Naive thymus-derived CD4-positive, alpha-beta T cell (primary cell): ENCODE measurements around the gene NR2C2. TPM values are rescaled to one million over a fixed set of nuclear protein-coding genes. Genes with fewer than 3 reads are reported as not detected.
A peak's percentile ranks its signal among the peaks of the same experiment; 100 is the strongest.

ENCODE experiments used
- ATAC-seq: fragments of 150-1000 bp; cut with Tn5 transposase; 2 replicates; pipeline ENCODE4 v1.10.0; 2021; ENCODE audit warnings: mild to moderate bottlenecking, moderate library complexity
- CTCF ChIA-PET: fragments of 350-600 bp; sonication (Branson Sonifier 250); formaldehyde crosslinking; loops from one replicate; lab custom pipeline; 2021; ENCODE audit warnings: antibody characterized with exemption; lab: Charles Lee
- POLR2A ChIA-PET: fragments of 350-600 bp; sonication (Branson Sonifier 250); formaldehyde crosslinking; loops from one replicate; lab custom pipeline; 2021; ENCODE audit warnings: antibody characterized with exemption, inconsistent platforms; lab: Charles Lee
- DNase-seq, 9 donors: peaks; one replicate each; pipeline versions ENCODE4 v3.0.0 to v3.0.0-alpha.2; 2020 to 2022; ENCODE audit warnings: mixed read lengths in 1 of 9
- H3K27ac ChIP-seq: one replicate; pipeline ENCODE4 v1.7.0; 2013; ENCODE audit warnings: mild to moderate bottlenecking, low read depth, low read length, moderate library complexity
- H3K27me3 ChIP-seq, 2 donors: one replicate each; pipeline ENCODE4 v1.7.0; 2013; ENCODE audit warnings: low read length in 2 of 2, mild to moderate bottlenecking in 2 of 2, moderate library complexity in 2 of 2; ENCODE audit not compliant: control insufficient read depth in 2 of 2, insufficient read depth in 2 of 2
- H3K36me3 ChIP-seq, 3 experiments: 1 replicate in 2 of 3; 2 replicates in 1 of 3; pipeline ENCODE4 v1.7.0; 2013; ENCODE audit warnings: low read length in 3 of 3, mild to moderate bottlenecking in 3 of 3, moderate library complexity in 1 of 3; ENCODE audit not compliant: insufficient read depth in 3 of 3, control insufficient read depth in 2 of 3
- H3K4me1 ChIP-seq, 2 donors: one replicate each; pipeline ENCODE4 v1.7.0; 2013; ENCODE audit warnings: low read length in 2 of 2, mild to moderate bottlenecking in 2 of 2, moderate library complexity in 1 of 2; ENCODE audit not compliant: control insufficient read depth in 2 of 2, insufficient read depth in 2 of 2
- H3K4me3 ChIP-seq: 2 replicates; pipeline ENCODE4 v1.7.0; 2013; ENCODE audit warnings: mild to moderate bottlenecking, low read length
- H3K9me3 ChIP-seq, 3 experiments: 1 replicate in 2 of 3; 2 replicates in 1 of 3; pipeline ENCODE4 v1.7.0; 2013; ENCODE audit warnings: low read length in 3 of 3; ENCODE audit not compliant: control insufficient read depth in 2 of 3
- H3K27ac Mint-ChIP-seq, 9 donors: one replicate each; pipeline ENCODE4 v1.8.0; 2020 to 2022; ENCODE audit warnings: mixed read lengths in 9 of 9, mild to moderate bottlenecking in 8 of 9, moderate library complexity in 5 of 9, inconsistent platforms in 2 of 9
- H3K27me3 Mint-ChIP-seq, 5 donors: one replicate each; pipeline ENCODE4 v1.8.0; 2021 to 2022; ENCODE audit warnings: mixed read lengths in 5 of 5, mild to moderate bottlenecking in 1 of 5
- H3K36me3 Mint-ChIP-seq, 5 donors: one replicate each; pipeline ENCODE4 v1.8.0; 2020 to 2022; ENCODE audit warnings: mixed read lengths in 5 of 5, mild to moderate bottlenecking in 3 of 5, inconsistent platforms in 1 of 5
- H3K4me1 Mint-ChIP-seq, 7 donors: one replicate each; pipeline ENCODE4 v1.8.0; 2020 to 2022; ENCODE audit warnings: mixed read lengths in 7 of 7, mild to moderate bottlenecking in 3 of 7, inconsistent platforms in 1 of 7
- H3K4me3 Mint-ChIP-seq, 10 donors: one replicate each; pipeline ENCODE4 v1.8.0; 2020 to 2022; ENCODE audit warnings: mild to moderate bottlenecking in 10 of 10, mixed read lengths in 10 of 10, moderate library complexity in 6 of 10, inconsistent platforms in 2 of 10
- H3K9me3 Mint-ChIP-seq, 11 donors: one replicate each; pipeline ENCODE4 v1.8.0; 2020 to 2022; ENCODE audit warnings: mixed read lengths in 11 of 11, mild to moderate bottlenecking in 4 of 11, inconsistent platforms in 1 of 11, moderate library complexity in 1 of 11
- intact Hi-C, 2 donors: fragments of 100-400 bp; cut with micrococcal nuclease; formaldehyde crosslinking; loops; one replicate each; pipeline ENCODE4 v1.15.1; 2023
- polyA plus RNA-seq, 2 donors: library from polyadenylated mRNA; unstranded; fragments of 300-500 nt; fragmentation: Illumina TruSeq; gene quantifications; one replicate each; pipeline ENCODE4 v1.2.3, GENCODE V29; 2021
- total RNA-seq, 6 experiments: library from RNA in 5 of 6; stranded (reverse) in 5 of 6; gene quantifications; 1 replicate in 5 of 6; 2 replicates in 1 of 6; pipeline ENCODE4 v1.2.3 and lab custom pipeline; 2021 to 2026

The NR2C2 gene
- total and polyA plus RNA-seq, 7 experiments from 2014 or later = 12.7 to 96.3 (median 55.7) TPM

DNA sequence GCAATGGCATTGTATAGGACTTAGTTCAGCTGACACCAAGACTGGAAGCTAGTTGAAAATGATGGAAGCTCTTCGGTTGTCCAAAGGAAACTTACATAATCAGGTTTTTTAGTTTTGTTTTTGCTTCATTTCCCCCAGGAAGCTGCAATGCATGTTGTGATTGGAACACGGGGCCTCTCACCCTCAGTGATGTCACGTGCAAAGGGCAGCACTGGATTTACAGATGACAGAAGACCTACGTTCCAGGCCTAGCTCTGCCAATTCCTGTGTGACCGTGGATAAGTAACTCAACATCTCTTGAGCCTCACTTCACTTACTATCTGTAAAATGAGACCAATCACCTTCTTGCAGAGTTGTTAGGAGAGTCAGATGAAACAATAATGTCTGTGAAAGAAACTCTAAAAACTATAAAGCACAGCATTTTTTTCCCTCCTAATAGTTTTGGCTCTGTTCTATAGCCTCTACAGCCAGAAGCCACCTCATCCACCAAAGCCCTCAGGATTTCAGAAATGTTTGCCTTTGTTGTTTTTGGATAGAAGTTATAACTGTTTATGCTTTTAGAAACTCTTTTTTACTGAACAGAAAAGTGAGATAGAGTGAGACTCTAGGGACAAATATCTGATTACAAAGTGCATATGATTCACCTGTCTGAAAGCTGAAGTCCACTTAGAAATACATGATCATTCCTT, 146.9 kb downstream of the NR2C2 start:
- H3K4me1 Mint-ChIP-seq = peaks cover 17 to 41% (median 30%) of the 10 kb centered on the region in 7 donors
- ChIA-PET CTCF (interaction anchor here (0.9 kb wide), 1 partner anchor 25 kb away, joined by 5 read pairs; no protein-coding TSS in a partner anchor), POLR2A (interaction anchor here (0.6 to 1.8 kb wide), 2 partner anchors 11 to 29 kb away, joined by 3 to 4 read pairs; partner anchors contain the start of gene MRPS25)
- peaks cover 0 to 1% (median 0%) of the 10 kb centered on the region in 11 donors for H3K9me3 Mint-ChIP-seq
- peaks cover 8 to 52% (median 22%) of the 10 kb centered on the region in 3 experiments for H3K36me3 ChIP-seq
- no peak overlapping the region for H3K27ac ChIP-seq
- H3K36me3 Mint-ChIP-seq = peaks cover 5 to 45% (median 13%) of the 10 kb centered on the region in 5 donors
- DNase-seq (no peak), ATAC-seq (no peak)
- no peaks in the 10 kb centered on the region for H3K9me3 ChIP-seq
- no peak overlapping the region for H3K27ac Mint-ChIP-seq
- H3K27me3 ChIP-seq = no peaks in the 10 kb centered on the region
- H3K4me1 ChIP-seq = peaks cover 8% of the 10 kb centered on the region in 2 donors
- intact Hi-C loops = loop anchor here in 1 of 2 donors (10.0 kb wide), 1 partner anchor 1170 kb away; the partner anchor contains the start of genes DPH3 and OXNAD1
- no peak overlapping the region for H3K4me3 Mint-ChIP-seq
- H3K4me3 ChIP-seq = no peak overlapping the region
- H3K27me3 Mint-ChIP-seq = peaks cover 0 to 2% (median 0%) of the 10 kb centered on the region in 5 donors

DNA sequence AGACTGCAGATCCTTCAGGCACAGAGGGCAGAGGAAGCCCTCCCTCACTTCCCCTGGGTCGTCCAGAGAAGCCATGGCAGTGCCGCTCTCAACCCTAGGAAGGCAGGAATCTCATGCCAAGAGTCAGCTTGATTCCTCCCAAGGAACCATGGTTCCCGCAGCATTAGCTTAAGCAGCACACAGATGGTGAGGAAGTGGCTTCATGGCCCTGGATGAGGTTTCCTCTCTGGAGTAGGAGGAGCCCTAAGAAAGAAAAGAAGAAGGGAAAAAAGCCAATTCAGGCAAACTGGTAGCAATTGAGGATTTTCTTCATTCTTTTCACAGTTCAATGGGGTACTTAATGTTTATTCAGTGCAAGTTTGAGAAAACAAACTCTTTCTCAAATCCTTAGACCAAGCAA, 148.7 kb downstream of the NR2C2 start:
- Mint-ChIP-seq H3K27ac (peak overlapping the region in 4 of 9 donors; percentile 2 to 79 (median 49)), H3K4me1 (peaks cover 18 to 46% (median 36%) of the 10 kb centered on the region in 7 donors), H3K9me3 (peaks cover 0 to 1% (median 0%) of the 10 kb centered on the region in 11 donors), H3K27me3 (peaks cover 0 to 2% (median 0%) of the 10 kb centered on the region in 5 donors), H3K4me3 (peak overlapping the region in 4 of 10 donors; percentile 21 to 54 (median 32)), H3K36me3 (peaks cover 0 to 33% (median 7%) of the 10 kb centered on the region in 5 donors)
- DNase-seq (no peak), ATAC-seq (no peak)
- no peaks in the 10 kb centered on the region for H3K9me3 ChIP-seq
- H3K27ac ChIP-seq = no peak overlapping the region
- peaks cover 8 to 14% of the 10 kb centered on the region in 2 donors for H3K4me1 ChIP-seq
- H3K4me3 ChIP-seq = no peak overlapping the region
- ChIA-PET CTCF (no interaction called here), POLR2A (no interaction called here)
- H3K36me3 ChIP-seq = peaks cover 0 to 40% (median 22%) of the 10 kb centered on the region in 3 experiments
- no peaks in the 10 kb centered on the region for H3K27me3 ChIP-seq
- intact Hi-C loops = loop anchor here (5.0 to 10.0 kb wide), 2 partner anchors 281 to 1169 kb away; partner anchors contain the start of genes DPH3 (in 1 of the 2) and OXNAD1 (in 1 of the 2)

DNA sequence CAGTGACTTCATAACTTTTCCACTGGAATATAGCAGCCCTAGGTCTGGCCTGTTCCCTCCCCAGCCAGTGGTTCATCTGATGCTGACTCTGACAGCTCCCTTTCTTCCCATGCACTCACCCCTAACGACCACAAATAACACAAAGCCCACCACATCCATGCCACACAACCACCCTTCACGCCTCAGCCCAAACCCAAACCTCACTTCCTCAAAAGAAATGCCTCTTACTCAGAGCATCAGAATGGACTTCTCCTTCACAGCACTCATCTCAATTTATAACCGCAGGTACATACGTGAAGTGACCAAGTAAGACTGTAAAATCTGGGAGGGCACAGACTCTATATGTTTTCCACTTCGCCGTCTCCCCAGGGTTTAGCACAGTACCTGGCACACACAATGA, 150.5 kb downstream of the NR2C2 start:
- ChIA-PET POLR2A (interaction anchor here (0.6 to 3.5 kb wide), 10 partner anchors 10 to 954 kb away, joined by 3 to 23 read pairs (median 7); partner anchors contain the start of genes CAPN7, CCDC174, LSM3 and MRPS25), CTCF (interaction anchor here (1.1 kb wide), 1 partner anchor 26 kb away, joined by 4 read pairs; no protein-coding TSS in a partner anchor)
- intact Hi-C loops = loop anchor here (1.0 to 10.0 kb wide), 5 partner anchors 47 to 1167 kb away; partner anchors contain the start of genes BTD (in 1 of the 2), DPH3 (in 1 of the 2), HACL1 (in 1 of the 2) and OXNAD1 (in 1 of the 2)
- H3K4me3 ChIP-seq = peak overlapping the region; percentile 83
- H3K36me3 ChIP-seq = peaks cover 0 to 35% (median 22%) of the 10 kb centered on the region in 3 experiments
- no peaks in the 10 kb centered on the region for H3K27me3 ChIP-seq
- Mint-ChIP-seq H3K9me3 (peaks cover 0 to 1% (median 0%) of the 10 kb centered on the region in 11 donors), H3K4me3 (peak overlapping the region; percentile 90 to 99 (median 96)), H3K27me3 (peaks cover 0 to 9% (median 2%) of the 10 kb centered on the region in 5 donors), H3K27ac (peak overlapping the region; percentile 90 to 99 (median 98)), H3K4me1 (peaks cover 21 to 42% (median 30%) of the 10 kb centered on the region in 7 donors), H3K36me3 (peaks cover 0 to 29% (median 5%) of the 10 kb centered on the region in 5 donors)
- peak overlapping the region; percentile 96 for H3K27ac ChIP-seq
- no peaks in the 10 kb centered on the region for H3K9me3 ChIP-seq
- H3K4me1 ChIP-seq = peaks cover 8 to 14% of the 10 kb centered on the region in 2 donors
- DNase-seq (peak in 4 of 9 donors; percentile 2 to 49 (median 22)), ATAC-seq (no peak)

Other genes with a start within 250 kb of the NR2C2 start
- under 1 TPM in 1 of 5 experiments, not detected in 4; 0.37 TPM for gene FGD5, start 128.6 kb upstream of the NR2C2 start, total RNA-seq
- gene FGD5, start 128.6 kb upstream of the NR2C2 start, polyA plus RNA-seq = not detected
- gene MRPS25, start 117.7 kb downstream of the NR2C2 start, total RNA-seq = 100 to 1,000 TPM in 1 of 5 experiments, 10 to 100 TPM in 4; 57.6 to 104 (median 76.0) TPM
- gene MRPS25, start 117.7 kb downstream of the NR2C2 start, polyA plus RNA-seq = 10 to 100 TPM; 20.2 to 23.9 TPM
- 10 to 100 TPM; 20.5 to 54.4 (median 39.6) TPM for gene RBSN, start 151.6 kb downstream of the NR2C2 start, total RNA-seq
- 10 to 100 TPM; 21.6 to 30.3 TPM for gene RBSN, start 151.6 kb downstream of the NR2C2 start, polyA plus RNA-seq